ENCODE data around the gene PLA1A. TPM values are rescaled to one million over a fixed set of nuclear protein-coding genes. Genes with fewer than 3 reads are reported as not detected.

The PLA1A gene
- total RNA-seq: not detected in 2 replicates

GRCh38 chr3:119597548-119598288, at the start of gene PLA1A:
Gene PLA1A (plus strand): TSS chr3:119597885. CDS start chr3:119597914, 29 bp downstream.

GRCh38 chr3:119559441-119559963, 38.2 kb upstream of the PLA1A start, which contains the start of gene CD80:
Gene CD80 (minus strand): TSS chr3:119559614. CDS start chr3:119557728, 1,886 bp downstream.

DNA sequence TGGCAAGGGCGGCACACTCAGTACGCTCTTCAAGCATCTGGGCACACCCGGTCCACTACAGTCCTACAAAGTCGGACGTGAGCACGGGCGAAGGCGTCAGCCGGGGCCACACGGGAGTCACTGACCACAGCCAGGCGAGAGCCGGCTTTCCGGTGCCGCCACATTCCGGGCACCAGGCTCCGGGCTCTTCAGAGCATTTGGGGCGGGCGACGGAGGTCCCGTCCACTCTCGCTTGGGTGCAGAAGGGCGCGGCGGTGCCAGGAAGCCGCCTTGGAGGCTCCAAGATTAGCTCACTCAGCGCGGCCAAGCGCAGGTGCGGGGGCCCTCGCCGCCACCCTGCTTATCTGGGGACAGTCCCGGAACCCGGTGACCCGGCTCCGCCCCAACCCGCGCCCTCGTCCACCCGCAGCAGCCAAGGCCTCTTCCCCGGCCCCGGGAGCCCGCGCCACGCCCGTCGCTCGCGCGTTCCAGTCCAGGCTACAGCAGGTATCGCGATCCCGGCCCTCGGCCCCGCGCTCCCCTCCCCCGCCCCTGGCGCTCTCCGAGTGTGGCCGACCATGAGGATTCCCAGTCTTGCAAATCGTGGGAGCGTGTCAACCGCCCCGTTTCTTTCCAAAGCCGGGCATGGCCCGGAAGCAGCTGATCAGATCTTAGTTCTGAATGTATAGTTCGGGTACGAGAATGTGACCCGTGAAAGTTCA, 18.2 kb upstream of the PLA1A start, which contains the start of gene ADPRH:
Gene ADPRH, plus strand, starts transcription at position 127 of the 701 bp plus-strand sequence. CDS start 2,678 bp downstream, outside the sequence.

GRCh38 chr3:119660474-119661440, 63.1 kb downstream of the PLA1A start, which contains the start of gene POPDC2:
Gene POPDC2 (minus strand): TSS chr3:119660589. CDS start chr3:119660423, 166 bp downstream.

DNA sequence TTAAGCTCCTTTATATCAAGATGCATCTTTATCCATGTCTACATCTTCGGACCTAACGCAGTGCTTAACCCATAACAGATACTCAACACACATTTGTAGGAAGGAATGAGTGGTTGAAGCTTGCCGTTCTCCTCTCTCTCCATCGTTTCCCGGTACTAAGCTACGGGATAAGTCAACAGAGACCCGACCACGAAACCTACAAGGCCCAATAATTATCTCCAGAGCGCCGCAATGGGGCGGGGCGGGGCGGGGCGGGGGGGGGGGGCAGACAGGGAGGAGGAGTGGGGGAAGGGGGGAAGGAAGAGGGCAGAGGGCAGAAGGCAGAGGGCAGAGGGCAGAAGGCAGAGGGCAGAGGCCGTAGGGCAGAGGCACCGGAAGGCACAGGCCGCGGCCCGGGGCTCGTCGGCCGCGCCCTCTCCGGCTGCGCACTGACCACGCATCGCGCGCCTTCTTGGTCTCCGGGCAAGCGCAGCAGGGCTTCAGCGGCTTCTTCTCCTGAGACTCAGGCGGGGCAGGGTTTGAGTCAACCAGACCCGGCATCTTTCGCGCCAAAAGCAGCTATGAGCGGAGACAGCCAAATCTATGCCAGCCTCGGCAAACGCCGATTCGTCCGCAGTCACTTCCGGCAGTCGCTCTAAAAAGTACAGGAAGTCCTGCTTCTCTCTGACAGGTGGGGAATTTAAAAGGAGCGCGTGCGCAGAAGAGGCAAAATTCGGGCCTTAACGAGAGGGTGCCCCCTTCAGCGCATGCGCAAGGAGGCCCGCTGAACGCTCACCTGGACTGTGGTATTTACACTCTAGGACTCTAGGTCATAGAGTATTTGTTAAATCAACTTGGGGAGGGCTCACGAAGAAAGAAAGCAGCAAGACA, 79.3 kb downstream of the PLA1A start, which contains the start of gene COX17:
Gene COX17, minus strand, starts transcription at position 636 of the 870 bp plus-strand sequence. Its CDS starts 96 bp downstream, at position 540.

Other genes starting within 250 kb of the PLA1A start
- 35.9 and 50.5 TPM in 2 replicates for gene TMEM39A, start 134.3 kb upstream of the PLA1A start, total RNA-seq
- 11.2 and 13.1 TPM in 2 replicates for gene POGLUT1, start 128.9 kb upstream of the PLA1A start, total RNA-seq
- gene TIMMDC1, start 99.3 kb upstream of the PLA1A start, total RNA-seq: 46.9 and 47.5 TPM in 2 replicates
- gene CD80, start 38.3 kb upstream of the PLA1A start, total RNA-seq: under 0.01 TPM in 1 of 2 replicates, not detected in the other
- 0.34 and 2.0 TPM in 2 replicates for gene ADPRH, start 18.4 kb upstream of the PLA1A start, total RNA-seq
- 0.09 and 0.12 TPM in 2 replicates for gene POPDC2, start 62.7 kb downstream of the PLA1A start, total RNA-seq
- 4.3 and 11.7 TPM in 2 replicates for gene COX17, start 79.5 kb downstream of the PLA1A start, total RNA-seq
- 0.34 TPM in 1 of 2 replicates, not detected in the other for gene CFAP91, start 105.1 kb downstream of the PLA1A start, total RNA-seq
- gene NR1I2, start 184.2 kb downstream of the PLA1A start, total RNA-seq: not detected in 2 replicates